AG10803 (cell line): ENCODE data around the gene RPL34.

Source experiments
- DNase-seq: peaks from one replicate; pipeline ENCODE4 v3.0.0; 2010; ENCODE audit warnings: low read depth
- H3K4me3 ChIP-seq: 2 replicates; pipeline ENCODE4 v1.5.1; 2011; ENCODE audit warnings: mild to moderate bottlenecking, low read length, control low read depth
- CTCF ChIP-seq: conservative IDR thresholded peaks from 2 replicates; pipeline ENCODE4 v1.5.1; 2011; ENCODE audit warnings: mild to moderate bottlenecking, low read length, control low read depth, inconsistent platforms

Gene RPL34

DNA sequence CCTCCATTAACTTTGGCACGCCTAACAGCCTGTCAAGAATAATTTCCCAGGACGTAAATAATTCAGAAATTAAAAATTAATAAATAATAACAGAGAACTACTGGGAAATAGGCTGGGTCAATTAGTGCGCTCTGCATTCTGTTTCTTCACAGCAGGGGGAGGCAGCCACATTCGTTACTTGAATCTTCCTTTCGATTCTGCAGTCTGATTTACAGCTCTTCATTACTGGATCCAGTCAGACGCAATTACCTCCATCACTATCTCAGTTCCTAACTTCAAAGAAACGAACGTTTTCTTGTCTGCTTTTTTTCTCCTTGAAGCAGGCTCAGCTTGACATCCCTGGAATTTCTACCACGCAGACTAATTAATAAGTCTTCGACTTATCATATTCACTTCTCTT, 9.0 kb upstream of the RPL34 start:
- TF ChIP-seq CTCF: peak; percentile 52
- DNase-seq: peak; percentile 23
- H3K4me3 ChIP-seq: peak overlapping the region; percentile 55

GRCh38 chr4:108612365-108612764, 8.0 kb upstream of the RPL34 start:
- no peak for TF ChIP-seq CTCF
- no peak overlapping the region for H3K4me3 ChIP-seq
- no peak for DNase-seq

- H3K4me3 ChIP-seq: peak overlapping the region; percentile 54
- no peak for TF ChIP-seq CTCF
- DNase-seq: no peak
Measured at GRCh38 chr4:108619372-108620100, 840 bp upstream of the RPL34 start.

- no peak for TF ChIP-seq CTCF
- peak; percentile 24 for DNase-seq
Measured at GRCh38 chr4:108620933-108621905, 843 bp downstream of the RPL34 start.

GRCh38 chr4:108622022-108622421, 1.6 kb downstream of the RPL34 start:
- DNase-seq: no peak
- TF ChIP-seq CTCF: no peak
- peak overlapping the region; percentile 99 for H3K4me3 ChIP-seq

More at GRCh38 chr4:108620933-108621905, 843 bp downstream of the RPL34 start:
- peak overlapping the region; percentile 99 for H3K4me3 ChIP-seq

DNA sequence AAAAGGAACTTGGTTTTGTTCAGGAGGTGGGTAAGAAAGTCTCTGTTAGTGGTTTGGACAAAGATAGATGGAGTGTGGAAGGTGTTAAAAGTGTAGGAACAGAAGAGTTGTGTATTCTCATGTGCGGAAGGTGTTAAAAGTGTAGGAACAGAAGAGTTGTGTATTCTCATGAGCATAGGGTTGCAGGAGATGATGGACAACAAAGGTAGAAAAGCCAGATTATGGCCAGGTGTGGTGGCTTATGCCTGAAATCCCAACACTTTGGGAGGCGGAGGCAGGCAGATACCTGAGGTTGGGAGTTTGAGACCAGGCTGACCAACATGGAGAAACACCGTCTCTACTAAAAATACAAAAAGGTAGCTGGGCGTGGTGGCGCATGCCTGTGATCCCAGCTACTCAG, 2.5 kb downstream of the RPL34 start:
- no peak for TF ChIP-seq CTCF
- DNase-seq: no peak
- H3K4me3 ChIP-seq: no peak overlapping the region
